Measurements from ENCODE around the gene TBC1D2. TPM values are rescaled to one million over a fixed set of nuclear protein-coding genes. Genes with fewer than 3 reads are reported as not detected.

Gene TBC1D2
- total and polyA plus RNA-seq, 2 donors (not counting 3 experiments of a cell fraction or from before 2014, with no cell fraction given), result 3.4 to 4.5 TPM

DNA sequence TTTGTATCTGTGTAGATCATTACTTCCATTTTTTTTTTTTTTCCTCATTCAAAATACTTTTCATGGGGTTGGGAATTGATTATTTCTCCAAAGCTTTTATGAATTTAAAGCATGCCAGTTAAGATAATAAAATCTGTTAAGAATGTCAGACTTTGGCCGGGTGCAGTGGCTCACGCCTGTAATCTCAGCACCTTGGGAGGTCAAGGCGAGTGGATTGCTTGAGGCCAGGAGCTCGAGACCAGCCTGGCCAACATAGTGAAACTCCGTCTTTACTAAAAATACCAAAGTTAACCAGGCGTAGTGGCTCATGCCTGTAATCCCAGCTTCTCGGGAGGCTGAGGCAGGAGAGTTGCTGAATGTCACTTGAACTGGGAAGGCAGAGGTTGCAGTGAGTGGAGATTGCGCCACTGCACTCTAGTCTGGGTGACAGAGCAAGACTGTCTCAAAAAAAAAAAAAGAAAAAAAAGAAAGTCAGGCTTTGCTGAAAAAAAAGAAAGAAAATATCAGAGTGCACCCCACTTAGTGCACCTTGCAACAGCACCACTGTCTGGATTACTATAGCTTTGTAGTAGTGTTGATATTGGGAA is 18.5 kb downstream of the TBC1D2 start:
- no peak overlapping the region for H3K4me2 ChIP-seq (ENCODE audit: insufficient read depth, low read length)
- no peaks in the 10 kb centered on the region for H3K27me3 ChIP-seq (ENCODE audit: control insufficient read depth in 2 of 2, insufficient read depth in 2 of 2, low read length in 2 of 2)
- DNase-seq (ENCODE audit: low read depth, low spot score) (no peak), FAIRE-seq (no peak)
- no peaks in the 10 kb centered on the region for H3K4me1 ChIP-seq (ENCODE audit: control insufficient read depth, extremely low read depth, insufficient read depth, low read length)
- H4K20me1 ChIP-seq (replicated peaks; ENCODE audit: control insufficient read depth, extremely low read depth, insufficient read depth, low read length), result no peaks in the 10 kb centered on the region
- dilution Hi-C loops (cut with MboI; ENCODE audit: extremely low pct_ligation_motif_present, low sequenced_read_pairs), result no loop called here
- H3K9me1 ChIP-seq (replicated peaks; ENCODE audit: control insufficient read depth, extremely low read depth, insufficient read depth, low read length), result no peaks in the 10 kb centered on the region
- POLR2A ChIA-PET, result no interaction called here
- BruUV-seq (replicated peaks), result no TSS peak
- H3K27ac ChIP-seq (ENCODE audit: insufficient read depth, low read depth, low read length), result no peak overlapping the region
- intact Hi-C loops (cut with micrococcal nuclease), result no loop called here
- TF ChIP-seq, protein P1, sequence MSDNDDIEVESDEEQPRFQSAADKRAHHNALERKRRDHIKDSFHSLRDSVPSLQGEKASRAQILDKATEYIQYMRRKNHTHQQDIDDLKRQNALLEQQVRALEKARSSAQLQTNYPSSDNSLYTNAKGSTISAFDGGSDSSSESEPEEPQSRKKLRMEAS (IDR thresholded peaks at IDR 0.05; ENCODE audit: insufficient read depth, insufficient read length), result no peak
- TF ChIP-seq POLR2AphosphoS5 (IDR thresholded peaks at IDR 0.05; ENCODE audit: insufficient read depth, low read depth, low read length) (no peak), POLR2A (IDR thresholded peaks at IDR 0.05; ENCODE audit: low read depth, low read length) (no peak), JUN (IDR thresholded peaks at IDR 0.05; ENCODE audit: borderline replicate concordance, insufficient read depth, insufficient read length, low read depth) (no peak)
- H3K9me3 ChIP-seq (replicated peaks; ENCODE audit: control insufficient read depth, insufficient read depth, low read length), result no peaks in the 10 kb centered on the region
- H3K4me3 ChIP-seq (replicated peaks in 1 of 3; ENCODE audit: insufficient read depth in 1 of 3, low read depth in 1 of 3, low read length in 3 of 3), result no peak overlapping the region
- H3K79me2 ChIP-seq (ENCODE audit: control insufficient read depth, insufficient read depth, low read length), result no peaks in the 10 kb centered on the region
- no peaks in the 10 kb centered on the region for H3K36me3 ChIP-seq (ENCODE audit: control insufficient read depth in 2 of 2, extremely low read depth in 1 of 2, insufficient read depth in 2 of 2, low read length in 2 of 2)
- no peak overlapping the region for H2AFZ ChIP-seq (ENCODE audit: low read depth, low read length)
- H3K9ac ChIP-seq (replicated peaks; ENCODE audit: extremely low read depth, insufficient read depth, low read length), result no peak overlapping the region
- CTCF ChIA-PET, result interaction anchor here (0.6 to 1.7 kb wide), 2 partner anchors 8 to 27 kb away, joined by 3 to 5 read pairs; no protein-coding TSS in a partner anchor

DNA sequence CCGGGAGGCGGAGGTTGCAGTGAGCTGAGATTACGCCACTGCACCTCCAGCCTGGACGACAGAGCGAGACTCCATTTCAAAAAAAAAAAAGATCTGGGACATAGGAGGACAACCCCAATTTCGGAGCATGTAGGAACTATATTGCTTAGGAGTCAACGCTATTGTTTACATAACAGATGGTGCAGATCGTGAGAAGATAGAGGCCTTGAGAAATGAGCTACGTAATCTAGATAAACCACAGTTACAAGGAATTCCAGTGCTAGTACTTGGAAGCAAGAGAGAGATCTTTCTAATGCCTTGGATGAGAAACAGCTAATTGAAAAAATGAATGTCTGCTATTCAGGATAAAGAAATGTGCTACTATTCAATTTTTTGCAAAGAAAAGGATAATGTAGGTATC is 20.3 kb downstream of the TBC1D2 start:
- Histone ChIP-seq H4K20me1 (replicated peaks; ENCODE audit: control insufficient read depth, extremely low read depth, insufficient read depth, low read length) (no peaks in the 10 kb centered on the region), H3K9me3 (replicated peaks; ENCODE audit: control insufficient read depth, insufficient read depth, low read length) (no peaks in the 10 kb centered on the region), H3K27ac (ENCODE audit: insufficient read depth, low read depth, low read length) (no peak overlapping the region), H2AFZ (ENCODE audit: low read depth, low read length) (no peak overlapping the region), H3K4me1 (ENCODE audit: control insufficient read depth, extremely low read depth, insufficient read depth, low read length) (no peaks in the 10 kb centered on the region), H3K4me2 (ENCODE audit: insufficient read depth, low read length) (no peak overlapping the region), H3K36me3 (ENCODE audit: control insufficient read depth in 2 of 2, extremely low read depth in 1 of 2, insufficient read depth in 2 of 2, low read length in 2 of 2) (no peaks in the 10 kb centered on the region), H3K79me2 (ENCODE audit: control insufficient read depth, insufficient read depth, low read length) (no peaks in the 10 kb centered on the region), H3K9me1 (replicated peaks; ENCODE audit: control insufficient read depth, extremely low read depth, insufficient read depth, low read length) (no peaks in the 10 kb centered on the region), H3K4me3 (replicated peaks in 1 of 3; ENCODE audit: insufficient read depth in 1 of 3, low read depth in 1 of 3, low read length in 3 of 3) (no peak overlapping the region), H3K27me3 (ENCODE audit: control insufficient read depth in 2 of 2, insufficient read depth in 2 of 2, low read length in 2 of 2) (no peaks in the 10 kb centered on the region), H3K9ac (replicated peaks; ENCODE audit: extremely low read depth, insufficient read depth, low read length) (no peak overlapping the region)
- ChIA-PET POLR2A (no interaction called here), CTCF (no interaction called here)
- DNase-seq (ENCODE audit: low read depth, low spot score), result no peak
- FAIRE-seq, result no peak
- intact Hi-C loops (cut with micrococcal nuclease), result no loop called here
- dilution Hi-C loops (cut with MboI; ENCODE audit: extremely low pct_ligation_motif_present, low sequenced_read_pairs), result no loop called here
- no TSS peak for BruUV-seq (replicated peaks)
- TF ChIP-seq MYC (IDR thresholded peaks at IDR 0.05; ENCODE audit: low read depth, low read length) (no peak), GATA2 (IDR thresholded peaks at IDR 0.05; ENCODE audit: insufficient read depth, insufficient read length, low read depth, low read length) (no peak), JUN (IDR thresholded peaks at IDR 0.05; ENCODE audit: borderline replicate concordance, insufficient read depth, insufficient read length, low read depth) (no peak), FOS (IDR thresholded peaks at IDR 0.05; ENCODE audit: borderline replicate concordance, insufficient read depth, low read length) (no peak), POLR2AphosphoS5 (IDR thresholded peaks at IDR 0.05; ENCODE audit: insufficient read depth, low read depth, low read length) (no peak), EZH2 (IDR thresholded peaks at IDR 0.05; ENCODE audit: borderline replicate concordance, low read depth, low read length, severe bottlenecking) (no peak), POLR2A (IDR thresholded peaks at IDR 0.05; ENCODE audit: low read depth, low read length) (no peak)
- TF ChIP-seq, protein P2, sequence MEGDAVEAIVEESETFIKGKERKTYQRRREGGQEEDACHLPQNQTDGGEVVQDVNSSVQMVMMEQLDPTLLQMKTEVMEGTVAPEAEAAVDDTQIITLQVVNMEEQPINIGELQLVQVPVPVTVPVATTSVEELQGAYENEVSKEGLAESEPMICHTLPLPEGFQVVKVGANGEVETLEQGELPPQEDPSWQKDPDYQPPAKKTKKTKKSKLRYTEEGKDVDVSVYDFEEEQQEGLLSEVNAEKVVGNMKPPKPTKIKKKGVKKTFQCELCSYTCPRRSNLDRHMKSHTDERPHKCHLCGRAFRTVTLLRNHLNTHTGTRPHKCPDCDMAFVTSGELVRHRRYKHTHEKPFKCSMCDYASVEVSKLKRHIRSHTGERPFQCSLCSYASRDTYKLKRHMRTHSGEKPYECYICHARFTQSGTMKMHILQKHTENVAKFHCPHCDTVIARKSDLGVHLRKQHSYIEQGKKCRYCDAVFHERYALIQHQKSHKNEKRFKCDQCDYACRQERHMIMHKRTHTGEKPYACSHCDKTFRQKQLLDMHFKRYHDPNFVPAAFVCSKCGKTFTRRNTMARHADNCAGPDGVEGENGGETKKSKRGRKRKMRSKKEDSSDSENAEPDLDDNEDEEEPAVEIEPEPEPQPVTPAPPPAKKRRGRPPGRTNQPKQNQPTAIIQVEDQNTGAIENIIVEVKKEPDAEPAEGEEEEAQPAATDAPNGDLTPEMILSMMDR (IDR thresholded peaks at IDR 0.05; ENCODE audit: extremely low read depth in 1 of 2, insufficient read depth in 1 of 2, low read depth in 1 of 2, low read length in 2 of 2), result no peak
- TF ChIP-seq, protein P1 (IDR thresholded peaks at IDR 0.05; ENCODE audit: insufficient read depth, insufficient read length), result no peak

All from endothelial cell of umbilical vein (primary cell).